ENCODE results near the gene PEAK1.

Gene PEAK1

GRCh38 chr15:77464129-77464865, 44.4 kb upstream of the PEAK1 start:
- Histone ChIP-seq H2BK120ac (ENCODE audit: low read depth, low read length) (no peak overlapping the region), H3K27me3 (ENCODE audit: control insufficient read depth in 3 of 3, insufficient read depth in 3 of 3, low read depth in 1 of 3, low read length in 3 of 3) (no peaks in the 10 kb centered on the region), H3K4me1 (ENCODE audit: control insufficient read depth in 2 of 2, insufficient read depth in 1 of 2, low read depth in 1 of 2, low read length in 2 of 2) (no peaks in the 10 kb centered on the region), H3K18ac (ENCODE audit: low read length) (no peak overlapping the region), H2AFZ (ENCODE audit: low read length) (no peak overlapping the region), H2BK12ac (ENCODE audit: low read length) (no peak overlapping the region), H3K4me3 (ENCODE audit: low read length in 2 of 2) (no peak overlapping the region), H3K4ac (ENCODE audit: low read length) (no peak overlapping the region), H2BK5ac (ENCODE audit: low read length) (no peak overlapping the region), H3K23ac (ENCODE audit: low read depth, low read length, poor library complexity) (no peak overlapping the region), H3K36me3 (replicated peaks in 1 of 2; ENCODE audit: control insufficient read depth in 2 of 2, insufficient read depth in 2 of 2, low read length in 2 of 2) (peaks cover 6 to 94% of the 10 kb centered on the region in 2 donors), H4K8ac (ENCODE audit: low read depth, low read length) (no peak overlapping the region), H3K27ac (replicated peaks; ENCODE audit: low read length) (no peak overlapping the region), H3K9me3 (replicated peaks in 1 of 2; ENCODE audit: control insufficient read depth in 2 of 2, insufficient read depth in 1 of 2, low read depth in 1 of 2, low read length in 2 of 2) (peaks cover 0 to 3% of the 10 kb centered on the region in 2 donors), H3K79me1 (ENCODE audit: low read depth, low read length) (no peaks in the 10 kb centered on the region), H2AK5ac (ENCODE audit: low read depth, low read length) (no peak overlapping the region), H4K91ac (ENCODE audit: low read depth, low read length, poor library complexity) (no peak overlapping the region), H3K4me2 (ENCODE audit: insufficient read depth, low read length, poor library complexity, severe bottlenecking) (no peak overlapping the region), H2BK15ac (ENCODE audit: low read length) (no peak overlapping the region), H3K14ac (ENCODE audit: low read length) (no peak overlapping the region), H3K9ac (ENCODE audit: low read depth, low read length, poor library complexity) (no peak overlapping the region)
- no CpG with 5 or more reads among the region's 3 CpGs for WGBS, 2 donors (ENCODE audit: extremely low coverage in 2 of 2, insufficient read length in 2 of 2, insufficient replicate concordance in 1 of 2)
- no peak for DNase-seq (ENCODE audit: low spot score)

DNA sequence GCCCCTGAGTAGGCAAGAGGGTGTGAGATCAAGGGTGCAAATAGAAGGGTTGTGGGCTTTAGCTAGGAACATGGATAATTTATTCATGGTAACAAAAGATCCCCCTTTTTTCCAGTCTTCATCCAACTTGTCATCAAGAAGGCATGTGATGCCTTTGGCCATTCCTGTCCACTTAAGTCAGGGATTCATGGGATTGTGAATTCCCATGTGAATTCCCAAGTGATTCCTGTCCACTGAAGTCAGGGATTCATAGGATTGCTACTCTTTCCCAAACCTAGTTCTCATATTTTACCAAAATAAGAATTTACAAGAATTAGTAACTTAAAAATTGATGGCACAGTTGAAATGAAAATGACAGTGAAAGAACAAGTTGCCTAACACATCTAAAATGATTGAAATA, 41.6 kb upstream of the PEAK1 start:
- Histone ChIP-seq H3K14ac (ENCODE audit: low read length) (no peak overlapping the region), H3K4me2 (ENCODE audit: insufficient read depth, low read length, poor library complexity, severe bottlenecking) (no peak overlapping the region), H2BK12ac (ENCODE audit: low read length) (no peak overlapping the region), H2BK5ac (ENCODE audit: low read length) (no peak overlapping the region), H3K18ac (ENCODE audit: low read length) (no peak overlapping the region), H2AFZ (ENCODE audit: low read length) (no peak overlapping the region), H2AK5ac (ENCODE audit: low read depth, low read length) (no peak overlapping the region), H3K23ac (ENCODE audit: low read depth, low read length, poor library complexity) (no peak overlapping the region), H3K4me3 (ENCODE audit: low read length in 2 of 2) (no peak overlapping the region), H3K36me3 (replicated peaks in 1 of 2; ENCODE audit: control insufficient read depth in 2 of 2, insufficient read depth in 2 of 2, low read length in 2 of 2) (peaks cover 9 to 79% of the 10 kb centered on the region in 2 donors), H3K79me1 (ENCODE audit: low read depth, low read length) (no peaks in the 10 kb centered on the region), H3K9ac (ENCODE audit: low read depth, low read length, poor library complexity) (no peak overlapping the region), H4K91ac (ENCODE audit: low read depth, low read length, poor library complexity) (no peak overlapping the region), H3K27me3 (ENCODE audit: control insufficient read depth in 3 of 3, insufficient read depth in 3 of 3, low read depth in 1 of 3, low read length in 3 of 3) (no peaks in the 10 kb centered on the region), H4K8ac (ENCODE audit: low read depth, low read length) (no peak overlapping the region), H3K9me3 (replicated peaks in 1 of 2; ENCODE audit: control insufficient read depth in 2 of 2, insufficient read depth in 1 of 2, low read depth in 1 of 2, low read length in 2 of 2) (no peaks in the 10 kb centered on the region), H2BK120ac (ENCODE audit: low read depth, low read length) (no peak overlapping the region), H3K4me1 (ENCODE audit: control insufficient read depth in 2 of 2, insufficient read depth in 1 of 2, low read depth in 1 of 2, low read length in 2 of 2) (peaks cover 0 to 3% of the 10 kb centered on the region in 2 donors), H2BK15ac (ENCODE audit: low read length) (no peak overlapping the region), H3K4ac (ENCODE audit: low read length) (no peak overlapping the region), H3K27ac (replicated peaks; ENCODE audit: low read length) (no peak overlapping the region)
- DNase-seq (ENCODE audit: low spot score), result no peak

- Histone ChIP-seq H3K36me3 (replicated peaks in 1 of 2; ENCODE audit: control insufficient read depth in 2 of 2, insufficient read depth in 2 of 2, low read length in 2 of 2) (peaks cover 3 to 56% of the 10 kb centered on the region in 2 donors), H3K9ac (ENCODE audit: low read depth, low read length, poor library complexity) (no peak overlapping the region), H3K4me1 (ENCODE audit: control insufficient read depth in 2 of 2, insufficient read depth in 1 of 2, low read depth in 1 of 2, low read length in 2 of 2) (peaks cover 0 to 3% of the 10 kb centered on the region in 2 donors), H3K27me3 (ENCODE audit: control insufficient read depth in 3 of 3, insufficient read depth in 3 of 3, low read depth in 1 of 3, low read length in 3 of 3) (no peaks in the 10 kb centered on the region), H3K4me3 (ENCODE audit: low read length in 2 of 2) (no peak overlapping the region), H3K14ac (ENCODE audit: low read length) (no peak overlapping the region), H2BK12ac (ENCODE audit: low read length) (no peak overlapping the region), H3K79me1 (ENCODE audit: low read depth, low read length) (no peaks in the 10 kb centered on the region), H2BK5ac (ENCODE audit: low read length) (no peak overlapping the region), H2AFZ (ENCODE audit: low read length) (no peak overlapping the region), H3K4ac (ENCODE audit: low read length) (no peak overlapping the region), H3K9me3 (replicated peaks in 1 of 2; ENCODE audit: control insufficient read depth in 2 of 2, insufficient read depth in 1 of 2, low read depth in 1 of 2, low read length in 2 of 2) (no peaks in the 10 kb centered on the region), H2BK15ac (ENCODE audit: low read length) (no peak overlapping the region), H4K91ac (ENCODE audit: low read depth, low read length, poor library complexity) (no peak overlapping the region), H3K4me2 (ENCODE audit: insufficient read depth, low read length, poor library complexity, severe bottlenecking) (no peak overlapping the region), H3K27ac (replicated peaks; ENCODE audit: low read length) (no peak overlapping the region), H3K23ac (ENCODE audit: low read depth, low read length, poor library complexity) (no peak overlapping the region), H3K18ac (ENCODE audit: low read length) (no peak overlapping the region), H2BK120ac (ENCODE audit: low read depth, low read length) (no peak overlapping the region), H4K8ac (ENCODE audit: low read depth, low read length) (no peak overlapping the region), H2AK5ac (ENCODE audit: low read depth, low read length) (no peak overlapping the region)
- WGBS, 2 donors (ENCODE audit: extremely low coverage in 2 of 2, insufficient read length in 2 of 2, insufficient replicate concordance in 1 of 2), result no CpG with 5 or more reads among the region's 2 CpGs
- DNase-seq (ENCODE audit: low spot score), result no peak
These were observed 39.1 kb upstream of the PEAK1 start for GRCh38 chr15:77459031-77459430.

- no peak overlapping the region for H2BK120ac ChIP-seq (ENCODE audit: low read depth, low read length)
- DNase-seq (ENCODE audit: low spot score), result no peak
- H3K18ac ChIP-seq (ENCODE audit: low read length), result no peak overlapping the region
- peaks cover 3 to 44% of the 10 kb centered on the region in 2 donors for H3K36me3 ChIP-seq (replicated peaks in 1 of 2; ENCODE audit: control insufficient read depth in 2 of 2, insufficient read depth in 2 of 2, low read length in 2 of 2)
- no peak overlapping the region for H3K9ac ChIP-seq (ENCODE audit: low read depth, low read length, poor library complexity)
- no peak overlapping the region for H2BK12ac ChIP-seq (ENCODE audit: low read length)
- H2BK15ac ChIP-seq (ENCODE audit: low read length), result no peak overlapping the region
- H3K23ac ChIP-seq (ENCODE audit: low read depth, low read length, poor library complexity), result no peak overlapping the region
- H3K4me1 ChIP-seq (ENCODE audit: control insufficient read depth in 2 of 2, insufficient read depth in 1 of 2, low read depth in 1 of 2, low read length in 2 of 2), result peaks cover 0 to 3% of the 10 kb centered on the region in 2 donors
- no peaks in the 10 kb centered on the region for H3K9me3 ChIP-seq (replicated peaks in 1 of 2; ENCODE audit: control insufficient read depth in 2 of 2, insufficient read depth in 1 of 2, low read depth in 1 of 2, low read length in 2 of 2)
- H2BK5ac ChIP-seq (ENCODE audit: low read length), result no peak overlapping the region
- H3K14ac ChIP-seq (ENCODE audit: low read length), result no peak overlapping the region
- no peak overlapping the region for H4K91ac ChIP-seq (ENCODE audit: low read depth, low read length, poor library complexity)
- no peak overlapping the region for H3K4ac ChIP-seq (ENCODE audit: low read length)
- no peak overlapping the region for H4K8ac ChIP-seq (ENCODE audit: low read depth, low read length)
- H3K79me1 ChIP-seq (ENCODE audit: low read depth, low read length), result no peaks in the 10 kb centered on the region
- H3K4me2 ChIP-seq (ENCODE audit: insufficient read depth, low read length, poor library complexity, severe bottlenecking), result no peak overlapping the region
- H3K4me3 ChIP-seq (ENCODE audit: low read length in 2 of 2), result no peak overlapping the region
- no peaks in the 10 kb centered on the region for H3K27me3 ChIP-seq (ENCODE audit: control insufficient read depth in 3 of 3, insufficient read depth in 3 of 3, low read depth in 1 of 3, low read length in 3 of 3)
- no peak overlapping the region for H3K27ac ChIP-seq (replicated peaks; ENCODE audit: low read length)
- H2AFZ ChIP-seq (ENCODE audit: low read length), result no peak overlapping the region
- no peak overlapping the region for H2AK5ac ChIP-seq (ENCODE audit: low read depth, low read length)
These were observed 38.0 kb upstream of the PEAK1 start for GRCh38 chr15:77457905-77458265.
